ENCODE results near the gene WDR48.

The WDR48 gene

GRCh38 chr3:39064646-39065045, 12.8 kb downstream of the WDR48 start:
- no peak for DNase-seq

DNA sequence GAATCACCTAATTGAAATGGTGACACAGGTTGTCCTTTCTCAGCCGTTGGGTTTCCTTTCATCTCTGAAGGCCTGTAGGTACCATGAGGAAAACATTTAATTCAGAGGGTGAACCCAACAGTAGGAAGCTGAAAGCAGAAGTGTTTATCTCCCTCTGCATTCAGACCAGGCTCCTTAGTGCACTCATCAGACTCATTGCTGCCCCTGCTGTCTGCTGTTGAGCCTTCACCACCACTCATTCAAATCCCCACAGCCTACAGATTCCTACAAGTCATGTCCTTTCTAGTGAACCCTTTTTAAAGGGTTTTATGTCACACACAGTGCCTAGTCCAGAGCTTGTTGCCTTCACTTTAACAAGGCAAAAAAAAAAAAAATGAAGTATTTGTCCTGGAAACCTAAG, 13.4 kb downstream of the WDR48 start:
- DNase-seq: no peak

- DNase-seq: no peak
Measured at GRCh38 chr3:39067286-39067685, 15.5 kb downstream of the WDR48 start.

DNA sequence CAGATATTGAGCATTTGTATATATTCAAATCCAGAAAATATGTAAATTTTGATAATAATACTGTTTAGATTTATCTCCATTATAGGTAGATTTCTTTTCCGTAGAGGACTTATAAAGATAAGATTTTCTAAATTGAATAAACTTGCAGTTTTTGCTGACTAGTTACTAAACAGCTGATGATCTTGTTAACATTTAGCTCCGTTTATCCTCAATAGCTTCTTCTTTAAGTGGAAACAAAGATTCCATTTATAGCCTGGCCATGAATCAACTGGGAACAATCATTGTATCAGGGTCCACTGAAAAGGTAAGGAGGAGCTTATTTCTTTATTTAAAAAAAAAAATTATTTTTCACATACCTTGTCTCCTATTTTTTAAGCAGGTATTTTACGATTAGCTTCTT, 16.7 kb downstream of the WDR48 start:
- DNase-seq: no peak

- no peak for DNase-seq
Measured at GRCh38 chr3:39075910-39076309, 24.1 kb downstream of the WDR48 start.

DNA sequence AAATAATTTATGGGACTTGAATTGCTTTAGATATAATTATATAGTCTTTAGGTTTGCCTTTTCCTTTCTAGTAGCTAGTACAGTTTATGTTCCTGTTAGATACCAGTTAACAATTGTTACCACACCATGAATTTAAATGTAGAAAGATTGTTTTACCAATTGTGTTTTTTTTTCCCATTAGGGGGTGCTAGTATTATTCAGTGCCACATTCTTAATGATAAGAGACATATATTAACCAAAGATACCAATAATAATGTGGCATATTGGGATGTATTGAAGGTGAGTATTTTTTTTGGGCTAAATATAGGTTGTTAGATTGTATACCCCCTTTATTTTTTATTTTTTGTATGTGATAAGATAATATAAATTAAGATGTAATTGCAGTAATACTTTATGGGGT, 27.7 kb downstream of the WDR48 start:
- DNase-seq: no peak

GRCh38 chr3:39080026-39080425, 28.2 kb downstream of the WDR48 start:
- no peak for DNase-seq

DNA sequence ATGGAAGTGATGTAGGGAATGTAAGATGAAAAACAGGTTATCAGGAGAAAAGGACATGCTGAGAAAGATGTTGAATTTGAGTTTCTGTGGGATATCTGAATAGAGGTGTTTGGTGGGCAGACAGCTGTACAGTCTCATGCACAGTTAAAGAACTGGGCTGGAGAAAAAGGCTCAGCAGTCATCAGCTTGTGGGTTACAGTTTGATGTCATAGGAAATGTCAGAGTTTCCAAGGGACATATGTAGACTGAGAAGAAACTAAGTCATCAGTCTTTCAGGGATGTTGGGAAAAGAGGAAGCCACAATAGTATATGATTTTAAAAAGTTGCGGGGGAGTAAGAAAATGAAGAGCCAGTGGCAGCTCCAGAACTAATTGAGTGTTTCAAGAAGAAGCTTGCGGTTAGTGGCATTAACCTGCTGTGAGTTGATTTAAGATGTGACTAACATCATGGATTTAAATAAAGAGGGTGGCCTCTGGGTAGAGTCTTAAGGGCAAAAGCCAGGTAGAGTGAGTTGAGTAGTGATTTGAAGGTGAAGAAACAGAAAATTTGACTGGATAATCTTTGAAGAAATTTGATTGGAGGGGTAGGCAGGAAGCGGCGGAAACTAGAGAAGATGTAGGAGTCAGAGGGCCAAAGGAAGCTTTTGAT, 31.0 kb downstream of the WDR48 start:
- DNase-seq: no peak

- no peak for DNase-seq
Measured at GRCh38 chr3:39086144-39086543, 34.3 kb downstream of the WDR48 start.

- no peak for DNase-seq
Measured at GRCh38 chr3:39088456-39088855, 36.6 kb downstream of the WDR48 start.

DNA sequence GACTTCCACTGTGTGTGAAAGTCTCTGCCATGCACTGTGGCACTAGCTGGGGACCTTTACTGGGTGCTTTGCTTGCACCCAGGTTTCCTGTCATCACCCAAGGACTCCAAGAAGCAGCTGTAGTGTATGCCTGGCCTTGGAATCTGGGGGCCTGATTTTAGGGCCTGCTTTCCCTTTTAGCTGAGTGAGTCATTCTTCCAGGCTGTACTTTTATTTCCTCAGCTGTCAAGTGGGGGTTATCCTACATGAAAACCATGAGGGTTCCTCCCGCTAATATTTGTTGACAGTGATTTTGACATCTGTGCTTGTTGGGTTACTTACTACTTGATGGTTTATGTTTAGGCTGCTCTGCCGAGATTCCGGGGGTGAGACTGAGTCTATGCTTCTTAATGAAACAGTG, 37.1 kb downstream of the WDR48 start:
- no peak for DNase-seq

- no peak for DNase-seq
Measured at GRCh38 chr3:39090922-39091321, 39.1 kb downstream of the WDR48 start.

DNA sequence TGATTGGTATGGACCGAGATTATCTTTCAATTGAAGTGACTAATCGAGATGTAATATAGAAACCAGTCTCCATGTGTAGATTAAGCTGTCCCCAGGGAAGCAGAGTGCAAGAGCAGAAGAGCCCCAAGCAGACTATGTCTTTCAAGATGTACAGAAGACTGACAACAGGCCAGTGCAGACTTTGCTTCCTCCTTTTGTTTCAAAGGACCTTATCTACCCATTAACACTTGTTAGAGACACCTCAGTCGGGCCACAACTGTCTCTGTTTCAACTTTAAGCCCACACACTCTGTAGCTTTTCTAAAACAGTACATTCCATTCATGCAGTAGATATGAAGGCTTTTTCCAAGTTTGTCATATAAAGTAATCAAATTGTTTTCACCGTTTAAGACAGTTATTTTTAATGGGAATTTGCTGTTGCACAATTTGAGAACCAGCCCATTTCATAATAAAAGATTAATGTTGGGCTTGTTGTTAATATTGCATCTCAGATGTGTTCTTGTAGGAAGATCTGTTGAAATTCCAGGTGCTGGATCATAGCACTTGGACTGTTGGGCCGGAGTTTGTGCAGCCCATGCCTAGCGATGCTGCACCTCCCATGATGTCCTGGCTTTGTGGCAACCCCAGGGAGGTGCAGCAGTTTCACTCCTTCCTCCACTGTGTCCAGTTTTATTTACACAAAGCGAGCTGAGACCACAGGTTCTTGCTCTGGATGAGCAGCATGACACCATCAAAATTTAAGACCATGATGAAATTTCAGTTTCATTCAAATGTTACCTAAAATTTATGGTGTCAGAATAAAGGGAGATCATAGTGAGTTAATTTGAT, 43.2 kb downstream of the WDR48 start:
- DNase-seq: no peak

GRCh38 chr3:39095778-39096177, 44.0 kb downstream of the WDR48 start:
- no peak for DNase-seq

DNA sequence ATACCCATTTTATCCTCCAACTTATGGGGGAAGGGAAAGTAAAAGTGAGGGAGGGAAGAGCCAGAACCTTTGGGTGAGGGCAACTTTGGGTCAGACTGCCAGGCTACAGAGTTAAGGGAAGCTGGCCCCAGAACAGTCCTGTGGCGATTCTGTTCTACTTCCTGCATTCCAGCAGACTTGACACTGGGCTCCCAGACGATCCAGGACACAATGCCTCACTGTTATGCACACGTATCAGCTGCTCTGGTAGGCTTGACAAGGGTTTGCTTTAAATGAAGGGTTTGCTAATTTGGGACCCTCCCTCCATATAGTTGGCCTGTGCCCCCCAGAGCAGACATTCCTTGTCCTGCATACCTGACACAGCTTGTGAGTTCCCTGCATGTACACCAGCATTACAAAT, 45.0 kb downstream of the WDR48 start:
- DNase-seq: no peak

GRCh38 chr3:39097716-39098472, 46.1 kb downstream of the WDR48 start:
- no peak for DNase-seq

GRCh38 chr3:39098473-39099000, 46.7 kb downstream of the WDR48 start:
- no peak for DNase-seq

GRCh38 chr3:39099242-39099641, 47.4 kb downstream of the WDR48 start:
- DNase-seq: no peak

- no peak for DNase-seq
Measured at GRCh38 chr3:39099738-39100499, 48.1 kb downstream of the WDR48 start.

DNA sequence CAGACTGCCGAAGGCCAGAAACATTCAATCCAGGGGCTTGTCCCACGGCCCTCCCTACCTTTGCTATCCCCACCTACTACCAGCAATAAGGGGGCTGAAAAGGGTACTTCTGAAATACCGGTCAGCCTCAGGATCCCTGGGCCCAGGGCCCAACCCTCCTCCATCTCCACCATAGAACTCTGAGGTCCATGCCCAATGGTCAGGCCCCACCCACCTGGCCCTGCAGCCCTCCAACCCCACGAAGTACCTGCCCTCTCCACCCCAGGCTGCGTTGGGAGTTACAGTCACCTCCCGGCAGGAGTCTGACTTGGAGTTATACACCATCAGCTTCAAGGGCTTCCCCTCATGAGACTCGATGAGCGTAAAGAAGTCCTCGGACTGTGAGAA, 48.7 kb downstream of the WDR48 start:
- DNase-seq: no peak

- DNase-seq: peak in 2 of 3 experiments; percentile 1 to 15
Measured at GRCh38 chr3:39101022-39101689, 49.3 kb downstream of the WDR48 start.
